AG10803 (cell line): ENCODE data around the gene MYO1B.
A peak's percentile ranks its signal among the peaks of the same experiment; 100 is the strongest.

ENCODE experiments used
- DNase-seq: peaks from one replicate; pipeline ENCODE4 v3.0.0; 2010; ENCODE audit warnings: low read depth
- H3K4me3 ChIP-seq: 2 replicates; pipeline ENCODE4 v1.5.1; 2011; ENCODE audit warnings: mild to moderate bottlenecking, low read length, control low read depth
- CTCF ChIP-seq: conservative IDR thresholded peaks from 2 replicates; pipeline ENCODE4 v1.5.1; 2011; ENCODE audit warnings: mild to moderate bottlenecking, low read length, control low read depth, inconsistent platforms

MYO1B gene

DNA sequence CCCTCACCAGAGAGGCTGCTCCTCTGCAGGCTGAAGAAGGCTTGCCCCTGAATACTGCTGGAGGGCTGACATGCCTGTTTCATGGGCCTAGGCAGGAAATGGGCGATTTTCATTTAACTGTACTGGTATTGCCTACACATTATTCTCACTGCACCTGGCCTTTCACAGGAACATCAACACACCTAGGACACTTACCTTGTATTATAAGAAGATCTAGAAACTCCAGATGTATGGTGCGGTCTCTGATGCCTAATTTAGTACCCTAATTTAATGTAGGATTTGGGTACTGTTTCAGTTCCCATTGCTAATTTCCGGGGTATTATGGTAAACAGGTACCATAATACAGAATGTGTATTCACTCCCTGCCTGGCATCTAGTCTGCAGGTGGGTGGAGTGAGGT, 146.0 kb downstream of the MYO1B start:
- TF ChIP-seq CTCF, result no peak
- no peak for DNase-seq
- no peak overlapping the region for H3K4me3 ChIP-seq

- H3K4me3 ChIP-seq, result no peak overlapping the region
- no peak for DNase-seq
- TF ChIP-seq CTCF, result no peak
Observed at GRCh38 chr2:191394043-191394442, 148.8 kb downstream of the MYO1B start.

DNA sequence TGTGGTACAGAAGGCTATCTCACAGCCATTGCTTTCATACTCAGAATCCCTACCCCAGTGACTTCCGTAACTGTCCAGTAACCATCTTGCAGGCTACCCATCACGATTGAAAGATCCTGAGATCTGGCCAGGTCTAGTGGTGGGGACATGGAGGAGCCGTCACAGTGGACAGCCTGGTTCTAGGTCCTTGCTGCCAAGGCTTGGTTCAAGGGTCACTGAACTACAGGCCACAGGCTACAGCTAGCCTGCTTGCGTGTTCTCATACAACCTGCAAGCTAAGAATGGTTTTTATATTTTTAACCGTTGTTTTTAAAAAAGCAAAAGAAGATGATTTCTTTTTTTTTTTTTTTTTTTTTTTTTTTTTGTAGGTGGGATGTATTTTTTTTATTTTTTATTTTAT, 151.6 kb downstream of the MYO1B start:
- no peak overlapping the region for H3K4me3 ChIP-seq
- no peak for TF ChIP-seq CTCF
- DNase-seq, result no peak

DNA sequence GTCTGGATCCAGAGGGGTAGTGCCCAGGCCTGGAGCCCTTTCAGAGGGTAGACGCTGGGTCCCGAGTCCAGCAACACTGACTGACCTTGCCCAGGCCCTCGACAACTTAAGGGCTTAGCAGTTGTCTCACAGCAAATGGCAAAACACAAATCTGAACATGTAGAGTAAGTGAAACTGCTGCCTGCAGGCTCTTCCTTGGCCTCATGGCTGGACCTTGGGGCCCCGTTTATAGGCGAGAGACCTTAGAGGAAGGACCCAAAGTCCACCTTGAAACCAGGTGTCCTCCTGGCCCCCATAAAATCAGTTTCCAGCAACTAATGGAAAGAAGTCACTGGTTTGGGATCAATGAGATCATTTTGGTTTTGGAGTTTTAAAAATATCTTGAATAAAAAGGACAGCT, 154.4 kb downstream of the MYO1B start:
- H3K4me3 ChIP-seq, result no peak overlapping the region
- no peak for DNase-seq
- TF ChIP-seq CTCF, result no peak

DNA sequence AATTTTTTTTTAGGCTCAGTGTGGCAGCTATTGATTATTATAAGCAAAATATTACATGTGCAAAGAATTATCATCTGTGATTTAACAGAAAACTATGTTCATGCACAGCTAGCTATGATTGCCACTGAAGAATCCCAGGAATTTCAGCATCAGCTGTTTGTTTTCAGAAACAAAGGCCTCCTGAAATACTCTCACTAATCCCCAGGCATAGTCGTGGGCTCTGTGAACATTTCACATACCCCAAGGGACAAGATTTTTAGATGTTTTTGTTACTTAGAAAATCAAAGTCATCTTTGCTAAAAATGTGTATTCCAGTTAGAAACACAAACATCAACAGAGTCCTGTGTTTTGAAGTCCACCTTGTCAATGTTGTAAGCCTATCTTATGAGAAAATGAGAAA, 156.1 kb downstream of the MYO1B start:
- no peak overlapping the region for H3K4me3 ChIP-seq
- TF ChIP-seq CTCF, result no peak
- DNase-seq, result peak; percentile 93

DNA sequence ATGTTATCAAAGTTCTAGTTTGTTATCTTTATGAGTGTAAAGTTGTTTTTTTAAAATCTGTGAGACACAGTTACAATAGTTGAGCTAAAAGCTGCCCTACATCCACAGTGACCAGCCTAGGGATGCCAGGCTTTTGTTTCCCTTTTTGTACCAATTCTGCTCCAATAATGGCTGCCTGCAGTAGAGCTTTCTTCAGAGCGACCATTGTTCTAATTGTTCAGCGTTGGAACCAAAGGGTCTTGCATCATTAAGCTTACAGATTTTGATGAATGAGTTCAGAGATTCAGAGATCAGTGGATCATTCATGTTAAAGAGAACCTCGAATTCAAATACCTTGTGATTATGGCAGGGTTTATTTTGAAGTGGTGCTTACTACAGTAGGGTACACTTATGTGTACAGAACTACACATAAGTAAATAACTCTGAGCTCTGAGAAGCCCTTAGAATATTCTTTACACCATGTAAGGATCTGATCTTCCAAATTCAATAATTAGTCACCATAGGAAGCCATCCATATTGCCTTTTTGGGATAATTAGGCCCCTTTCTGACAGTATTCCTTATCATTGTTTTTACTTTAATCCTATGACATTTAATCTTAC, 157.9 kb downstream of the MYO1B start:
- DNase-seq, result no peak
- H3K4me3 ChIP-seq, result no peak overlapping the region
- no peak for TF ChIP-seq CTCF

DNA sequence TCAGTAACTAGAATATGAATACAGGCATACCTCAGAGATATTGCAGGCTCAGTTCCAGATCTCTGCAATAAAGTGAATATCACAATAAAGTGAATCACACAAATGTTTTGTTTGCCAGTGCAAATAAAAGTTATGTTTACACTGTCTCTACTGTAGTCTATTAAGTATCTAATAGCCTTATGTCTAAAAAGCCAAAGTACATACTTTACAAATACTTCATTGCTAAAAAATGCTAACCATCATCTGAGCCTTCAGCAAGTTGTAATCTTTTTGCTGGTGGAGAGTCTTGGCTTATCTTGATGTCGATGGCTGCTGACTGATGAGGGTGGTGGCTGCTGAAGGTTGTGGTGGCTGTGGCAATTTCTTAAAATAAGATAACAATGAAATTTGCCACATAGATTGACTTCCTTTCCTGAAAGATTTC, 159.4 kb downstream of the MYO1B start:
- H3K4me3 ChIP-seq, result no peak overlapping the region
- no peak for TF ChIP-seq CTCF
- DNase-seq, result peak; percentile 71
